OCI-M1 (cell line): ENCODE measurements around the gene ZC3H7B.
"Not testable (repeated sequence)": the region's sequence is repeated elsewhere in the genome, so short reads cannot be mapped to it uniquely, and the experiment has no call there.

Experiments used
- DNase-seq: peaks from one replicate; lab custom pipeline; 2025; lab: John Stamatoyannopoulos, UW

Gene ZC3H7B

DNA sequence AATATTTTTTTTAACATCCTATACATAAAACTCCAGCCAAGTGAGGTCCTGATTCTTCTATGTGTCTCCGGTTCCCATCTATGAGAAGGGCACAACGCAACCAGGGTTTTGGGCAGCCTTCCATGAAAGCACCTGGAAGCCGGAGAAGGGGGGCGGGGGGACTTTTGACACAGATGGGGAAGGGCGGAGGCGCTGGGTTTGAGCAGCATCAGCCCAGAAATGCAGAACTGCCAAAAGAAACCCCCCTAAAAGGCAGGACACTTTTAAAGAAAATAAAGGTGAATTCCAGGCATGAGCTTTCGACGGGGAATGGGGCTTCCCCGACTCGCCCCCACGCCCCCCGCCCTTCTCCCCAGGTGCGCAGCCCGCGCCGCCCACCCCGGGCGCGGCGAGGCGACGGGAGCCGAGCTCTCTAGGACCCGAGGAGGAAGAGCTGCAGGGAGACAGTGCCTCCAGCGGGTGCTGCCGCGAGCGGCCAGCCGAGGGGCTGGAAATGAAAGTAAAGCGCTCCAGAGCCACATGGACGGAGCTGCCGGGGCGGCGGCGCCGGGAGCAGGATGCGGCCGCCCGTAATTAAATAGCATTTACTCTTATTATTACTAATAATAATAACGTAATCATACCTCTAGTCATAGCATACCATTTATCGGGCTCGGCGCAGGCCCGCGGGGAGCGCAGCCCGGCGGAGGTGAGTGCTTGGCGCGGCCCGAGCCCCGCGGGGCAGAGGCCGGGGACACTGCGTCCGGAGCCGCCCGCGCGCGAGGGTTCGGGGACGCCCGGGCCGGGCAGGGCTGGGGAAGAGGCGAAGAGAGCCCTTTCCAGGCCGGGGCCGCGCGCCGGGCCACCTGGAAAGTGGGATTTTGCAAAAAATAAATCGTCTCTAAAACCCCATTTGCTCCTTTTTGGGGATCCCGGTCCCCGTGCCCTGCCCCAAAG, at the start of gene ZC3H7B:
Gene ZC3H7B, plus strand, starts transcription at position 441 of the 936 bp plus-strand sequence. CDS start 19,136 bp downstream, outside the sequence.
- peak; percentile 89 for DNase-seq

- DNase-seq, result no peak
These were observed 49.0 kb upstream of the ZC3H7B start for GRCh38 chr22:41252365-41252764.

DNA sequence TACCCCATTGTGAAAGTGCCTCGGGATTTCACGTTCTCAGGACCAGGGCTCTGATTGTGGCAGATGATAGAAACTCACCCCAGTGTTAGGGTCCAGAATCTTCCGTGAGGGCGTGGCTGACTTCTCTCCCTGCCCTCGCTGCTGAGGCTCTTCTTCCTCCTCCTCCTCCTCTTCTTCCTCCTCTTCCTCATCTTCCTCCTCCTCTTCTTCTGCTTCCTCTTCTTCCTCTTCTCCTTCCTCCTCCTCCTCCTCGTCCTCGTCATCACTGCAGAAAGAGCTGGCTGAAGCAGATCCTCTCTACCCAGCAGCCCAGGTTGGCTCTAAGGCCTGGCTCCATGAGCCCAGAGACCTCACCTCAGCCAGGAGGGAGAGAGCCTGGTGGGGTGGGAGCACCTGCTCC, 47.1 kb upstream of the ZC3H7B start:
- no peak for DNase-seq

DNA sequence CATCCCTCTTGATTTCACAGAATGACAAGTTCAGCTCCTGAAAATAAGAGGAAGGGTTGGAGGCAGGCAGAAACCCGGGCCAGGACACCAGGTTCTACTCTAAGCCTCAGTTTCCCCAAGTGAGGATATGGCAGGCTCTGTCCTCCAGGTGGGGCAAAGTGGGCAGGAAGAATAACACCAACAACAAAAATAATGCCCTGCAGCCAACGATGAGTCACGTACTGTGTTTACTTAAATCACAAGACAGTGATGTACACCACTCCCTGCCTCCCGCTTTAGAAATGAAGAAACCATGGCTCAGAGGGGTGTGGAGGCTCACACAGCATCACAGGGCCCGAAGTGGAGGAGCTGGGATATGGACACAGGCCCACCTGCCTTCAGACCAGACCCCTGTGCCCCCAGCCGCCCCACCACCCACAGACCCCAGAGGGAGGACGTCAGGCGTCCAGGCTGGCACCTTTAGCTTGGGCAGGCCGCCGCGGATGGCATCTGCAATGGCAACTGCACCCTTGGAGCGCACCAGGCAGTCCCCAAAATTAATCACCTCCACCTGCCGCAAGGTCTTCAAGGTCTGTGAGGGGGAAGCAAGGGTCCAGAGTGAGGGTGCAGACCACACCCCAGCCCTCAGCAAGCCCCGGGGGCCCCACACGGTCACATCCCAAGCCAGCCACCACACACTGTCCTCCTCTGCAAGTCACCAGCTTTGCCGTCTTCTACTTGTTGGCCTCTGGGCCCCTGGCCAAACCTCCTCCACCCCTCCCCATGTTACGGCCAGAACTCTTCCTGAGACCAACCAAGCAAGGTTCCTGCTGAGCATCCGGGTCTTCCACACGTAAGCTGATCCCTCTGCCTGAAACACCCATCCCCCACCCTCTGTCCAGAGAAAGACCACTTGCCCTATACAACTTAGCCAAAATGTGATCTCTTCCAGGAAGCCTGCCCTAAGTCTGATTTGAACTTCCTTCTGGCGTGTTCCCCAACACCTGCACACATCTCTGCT, 44.8 kb upstream of the ZC3H7B start:
- no peak for DNase-seq

DNA sequence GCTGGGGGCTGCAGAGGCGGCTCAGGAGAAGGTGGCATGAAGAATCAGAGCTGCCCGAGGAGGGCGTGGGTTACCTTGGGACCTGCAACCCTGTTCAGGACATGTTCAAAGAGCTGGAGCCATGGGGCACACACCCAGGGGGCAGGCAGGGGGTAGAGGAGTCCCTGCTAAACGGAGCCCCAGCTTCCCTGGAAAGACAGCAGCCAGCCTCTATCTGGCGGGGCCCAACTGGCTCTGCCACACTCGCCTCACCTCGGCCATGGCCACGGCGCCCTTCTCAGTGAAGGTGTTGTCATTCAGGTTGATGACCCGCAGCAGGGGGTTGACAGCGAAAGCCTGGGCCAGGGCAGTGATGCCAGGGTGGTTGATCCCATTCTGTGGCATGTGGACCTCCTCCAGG, 43.6 kb upstream of the ZC3H7B start:
- no peak for DNase-seq

DNA sequence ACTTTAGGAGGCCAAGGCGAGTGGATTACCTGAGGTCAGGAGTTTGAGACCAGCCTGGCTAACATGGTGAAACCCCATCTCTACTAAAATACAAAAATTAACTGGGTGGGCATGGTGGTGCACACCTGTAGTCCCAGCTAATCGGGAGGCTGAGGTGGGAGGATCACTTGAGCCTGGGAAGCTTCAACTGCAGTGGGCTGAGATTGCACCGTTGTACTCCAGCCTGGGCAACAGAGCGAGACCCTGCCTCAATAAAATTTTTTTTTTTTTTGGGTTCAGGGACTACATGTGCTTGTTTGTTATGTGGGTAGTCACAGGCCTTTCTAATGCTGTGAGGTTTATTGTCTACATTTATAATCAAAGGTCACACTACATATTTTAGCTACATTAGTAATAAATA, 41.6 kb upstream of the ZC3H7B start:
- not testable (repeated sequence) for DNase-seq

GRCh38 chr22:41260871-41261270, 40.5 kb upstream of the ZC3H7B start:
- no peak for DNase-seq

- DNase-seq, result no peak
These were observed 39.6 kb upstream of the ZC3H7B start for GRCh38 chr22:41261541-41262249.

DNA sequence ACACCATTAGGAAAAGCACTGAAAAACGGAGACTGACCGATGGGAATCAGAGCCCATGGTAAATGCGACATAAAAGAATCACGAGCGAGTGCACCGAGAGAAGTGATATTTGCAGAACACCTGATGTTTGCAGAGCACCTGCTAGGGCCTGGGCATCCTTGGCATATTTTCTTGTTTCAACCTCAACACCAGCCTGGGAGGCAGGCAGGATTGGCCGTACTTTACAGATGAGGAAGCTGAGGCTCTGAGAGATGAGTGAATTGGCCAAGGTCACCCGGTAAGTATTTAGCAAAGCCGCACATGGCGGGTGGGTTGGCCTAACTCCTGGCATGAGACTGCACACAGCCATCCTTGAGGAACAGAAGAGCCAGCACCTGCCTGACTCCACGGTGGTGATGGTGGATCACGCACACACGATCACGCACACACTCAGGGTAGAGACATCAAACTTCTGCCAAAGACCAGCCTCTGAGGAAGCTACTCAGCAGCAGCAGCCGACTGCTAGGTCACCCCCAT, 39.0 kb upstream of the ZC3H7B start:
- no peak for DNase-seq

- no peak for DNase-seq
These were observed 37.6 kb upstream of the ZC3H7B start for GRCh38 chr22:41263704-41264103.

- no peak for DNase-seq
These were observed 36.9 kb upstream of the ZC3H7B start for GRCh38 chr22:41264408-41264941.

GRCh38 chr22:41267958-41268357, 33.4 kb upstream of the ZC3H7B start:
- DNase-seq, result no peak

DNA sequence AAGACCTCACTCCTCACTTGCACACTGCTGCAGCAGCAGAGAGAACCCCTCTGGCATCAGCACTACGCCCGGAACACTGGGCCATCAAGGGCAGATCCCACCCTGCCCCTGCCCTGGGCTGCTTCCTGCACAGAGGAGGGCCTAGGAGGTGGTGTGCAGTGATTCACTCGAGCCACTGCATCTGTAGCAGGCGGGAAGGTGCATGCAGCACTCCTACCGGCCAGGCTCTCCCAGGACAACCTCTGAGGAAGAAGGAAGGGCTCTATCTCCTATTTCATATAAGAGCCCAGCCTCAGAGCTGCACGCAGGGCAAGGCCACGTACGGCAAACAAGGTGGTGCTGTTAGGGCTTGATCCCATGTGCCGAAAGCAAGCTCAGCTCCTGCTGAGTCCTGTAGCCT, 29.5 kb upstream of the ZC3H7B start:
- no peak for DNase-seq

GRCh38 chr22:41273128-41273527, 28.2 kb upstream of the ZC3H7B start:
- no peak for DNase-seq

DNA sequence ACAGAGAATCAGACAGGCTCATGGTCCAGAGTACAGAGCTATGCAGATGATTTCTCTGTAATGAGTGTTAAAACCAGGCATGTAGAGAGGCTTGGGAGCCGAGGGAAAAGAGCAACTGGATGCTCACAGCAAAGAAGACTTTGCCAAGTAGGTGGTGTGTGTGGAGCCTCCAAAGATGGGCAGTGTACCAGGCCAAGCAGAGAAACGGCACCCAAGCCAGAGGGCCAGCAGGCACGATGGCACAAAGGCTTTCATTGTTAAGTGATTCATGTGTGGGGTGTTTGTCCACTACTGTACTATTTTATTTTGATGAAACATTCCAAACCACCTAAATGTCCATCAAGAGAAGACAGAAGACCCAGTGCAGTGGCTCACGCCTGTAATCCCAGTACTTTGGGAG, 26.5 kb upstream of the ZC3H7B start:
- DNase-seq, result no peak

DNA sequence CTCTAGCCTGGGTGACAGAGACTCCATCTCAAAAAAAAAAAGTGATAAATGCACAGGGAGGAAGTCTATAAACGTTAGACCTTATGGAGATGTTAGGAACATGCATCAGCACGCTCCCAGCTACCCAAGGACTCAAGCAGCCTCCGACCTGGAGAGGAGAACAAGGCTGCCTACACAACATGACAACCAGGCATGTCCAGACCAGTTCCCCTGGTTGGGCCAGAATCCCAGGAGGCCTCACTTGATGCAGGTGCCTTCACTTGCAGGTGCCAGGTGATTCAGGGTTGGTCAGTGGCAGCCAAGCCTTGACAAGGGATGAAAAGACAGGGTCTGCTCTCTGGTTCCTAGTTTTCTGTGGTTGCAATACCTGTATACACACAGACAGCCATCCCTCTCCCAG, 21.3 kb upstream of the ZC3H7B start:
- no peak for DNase-seq

- DNase-seq, result no peak
These were observed 20.5 kb upstream of the ZC3H7B start for GRCh38 chr22:41280854-41281253.

GRCh38 chr22:41284465-41284864, 16.9 kb upstream of the ZC3H7B start:
- DNase-seq, result no peak

GRCh38 chr22:41285441-41285819, 15.9 kb upstream of the ZC3H7B start:
- peak; percentile 71 for DNase-seq

- DNase-seq, result peak; percentile 99
These were observed 15.3 kb upstream of the ZC3H7B start, which contains the start of gene RANGAP1 for GRCh38 chr22:41285820-41286638. RANGAP1 (minus strand) TSS chr22:41286187; CDS start chr22:41281044, 5,143 bp downstream.
